Esophagus muscularis mucosa (tissue), 4 donors: ENCODE data around the gene CENPO. TPM values are rescaled to one million over a fixed set of nuclear protein-coding genes. Genes with fewer than 3 reads are reported as not detected.

Source experiments
- DNase-seq: peaks from one replicate; pipeline ENCODE4 v3.0.0-alpha.2; 2017; ENCODE audit errors: extremely low spot score
- H3K27ac ChIP-seq, 4 donors: fragments of 200-600 bp; sonication (generic); replicated peaks in 1 of 4; 1 replicate in 3 of 4; 2 replicates in 1 of 4; pipeline ENCODE4 v1.5.1; 2016 to 2019; ENCODE audit warnings: mild to moderate bottlenecking in 1 of 4
- H3K27me3 ChIP-seq, 4 donors: fragments of 200-600 bp; sonication (generic); one replicate each; pipeline versions ENCODE4 v1.5.1 to v1.6.0; 2016 to 2019
- H3K36me3 ChIP-seq, 4 donors: fragments of 200-600 bp; sonication (generic); one replicate each; pipeline ENCODE4 v1.5.1; 2016 to 2019
- H3K4me1 ChIP-seq, 4 donors: fragments of 200-600 bp; sonication (generic); one replicate each; pipeline ENCODE4 v1.5.1; 2016 to 2019
- H3K4me3 ChIP-seq, 4 donors: fragments of 200-600 bp; sonication (generic); 1 replicate in 2 of 4; 2 replicates in 2 of 4; pipeline ENCODE4 v1.5.1; 2016 to 2019; ENCODE audit warnings: mild to moderate bottlenecking in 4 of 4, moderate library complexity in 1 of 4
- H3K9me3 ChIP-seq, 4 donors: fragments of 200-600 bp; sonication (generic); 1 replicate in 3 of 4; 2 replicates in 1 of 4; pipeline ENCODE4 v1.5.1; 2016 to 2019
- EP300 ChIP-seq: sonication (generic); formaldehyde crosslinking; IDR thresholded peaks from one replicate; pipeline ENCODE4 v1.6.1; 2017; ENCODE audit warnings: antibody characterized with exemption
- POLR2A ChIP-seq: fragments of 450-650 bp; IDR thresholded peaks from one replicate; pipeline ENCODE4 v1.6.1; 2017; ENCODE audit warnings: antibody characterized with exemption, moderate library complexity, mild to moderate bottlenecking, low read depth
- POLR2AphosphoS5 ChIP-seq, 2 donors: sonication (generic); formaldehyde crosslinking; IDR thresholded peaks; one replicate each; pipeline ENCODE4 v1.6.1; 2017; ENCODE audit warnings: antibody characterized with exemption in 2 of 2
- WGBS: methylation state at CpG from one replicate; pipeline ENCODE4 v1.1.5; 2018; 5-methylcytosine and 5-hydroxymethylcytosine counted together
- intact Hi-C: fragments of 100-400 bp; cut with DNase I; formaldehyde crosslinking; loops from one replicate; pipeline ENCODE4 v1.15.1; 2023
- total RNA-seq, 4 donors: library from RNA; depleted of rRNA; stranded (reverse); fragments of >200 nt; gene quantifications; one replicate each; pipeline versions ENCODE4 v1.1.0 to v1.2.1, GENCODE V29; 2016
- TF ChIP-seq, protein P1 (sequence below), 3 experiments: fragments of 200-600 bp in 2 of 3; fragments of 450-650 bp in 1 of 3; sonication (generic) in 2 of 3; IDR thresholded peaks; one replicate each; pipeline ENCODE4 v1.5.1; 2017 to 2019; ENCODE audit warnings: antibody characterized with exemption in 3 of 3, mild to moderate bottlenecking in 2 of 3, moderate library complexity in 1 of 3

Gene CENPO
- total RNA-seq, 4 donors from 2014 or later: 1.2 to 2.7 (median 1.4) TPM

DNA sequence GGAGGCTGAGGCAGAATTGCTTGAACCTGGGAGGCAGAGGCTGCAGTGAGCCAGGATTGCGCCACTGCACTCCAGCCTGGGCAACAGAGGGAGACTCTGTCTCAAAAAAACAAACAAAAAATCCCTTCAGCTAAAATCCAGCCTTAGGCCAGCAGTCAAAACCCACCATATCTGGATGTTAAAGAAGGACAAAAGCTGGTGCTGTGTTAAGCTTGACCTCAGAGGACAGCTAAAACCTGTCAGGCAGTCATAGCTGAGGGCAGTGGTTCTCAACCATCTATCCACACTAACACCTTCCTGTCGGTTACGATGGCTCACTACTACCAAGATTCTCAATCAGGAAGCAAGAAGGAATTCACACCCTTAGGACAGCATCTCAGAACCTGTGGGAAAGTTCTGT, 9.6 kb upstream of the CENPO start:
- Histone ChIP-seq H3K9me3 (no peaks in the 10 kb centered on the region), H3K4me3 (no peak overlapping the region), H3K4me1 (peaks cover 0 to 1% (median under 1%) of the 10 kb centered on the region in 4 donors), H3K27me3 (no peaks in the 10 kb centered on the region), H3K36me3 (no peaks in the 10 kb centered on the region), H3K27ac (no peak overlapping the region)
- no peak for DNase-seq
- intact Hi-C loops: no loop called here
- 87% methylated on average over 3 of the region's 3 CpGs for WGBS
- TF ChIP-seq EP300 (no peak), POLR2A (no peak), POLR2AphosphoS5 (IDR thresholded peaks at IDR 0.05) (no peak)
- TF ChIP-seq, protein P1, sequence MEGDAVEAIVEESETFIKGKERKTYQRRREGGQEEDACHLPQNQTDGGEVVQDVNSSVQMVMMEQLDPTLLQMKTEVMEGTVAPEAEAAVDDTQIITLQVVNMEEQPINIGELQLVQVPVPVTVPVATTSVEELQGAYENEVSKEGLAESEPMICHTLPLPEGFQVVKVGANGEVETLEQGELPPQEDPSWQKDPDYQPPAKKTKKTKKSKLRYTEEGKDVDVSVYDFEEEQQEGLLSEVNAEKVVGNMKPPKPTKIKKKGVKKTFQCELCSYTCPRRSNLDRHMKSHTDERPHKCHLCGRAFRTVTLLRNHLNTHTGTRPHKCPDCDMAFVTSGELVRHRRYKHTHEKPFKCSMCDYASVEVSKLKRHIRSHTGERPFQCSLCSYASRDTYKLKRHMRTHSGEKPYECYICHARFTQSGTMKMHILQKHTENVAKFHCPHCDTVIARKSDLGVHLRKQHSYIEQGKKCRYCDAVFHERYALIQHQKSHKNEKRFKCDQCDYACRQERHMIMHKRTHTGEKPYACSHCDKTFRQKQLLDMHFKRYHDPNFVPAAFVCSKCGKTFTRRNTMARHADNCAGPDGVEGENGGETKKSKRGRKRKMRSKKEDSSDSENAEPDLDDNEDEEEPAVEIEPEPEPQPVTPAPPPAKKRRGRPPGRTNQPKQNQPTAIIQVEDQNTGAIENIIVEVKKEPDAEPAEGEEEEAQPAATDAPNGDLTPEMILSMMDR (IDR thresholded peaks at IDR 0.05): no peak

DNA sequence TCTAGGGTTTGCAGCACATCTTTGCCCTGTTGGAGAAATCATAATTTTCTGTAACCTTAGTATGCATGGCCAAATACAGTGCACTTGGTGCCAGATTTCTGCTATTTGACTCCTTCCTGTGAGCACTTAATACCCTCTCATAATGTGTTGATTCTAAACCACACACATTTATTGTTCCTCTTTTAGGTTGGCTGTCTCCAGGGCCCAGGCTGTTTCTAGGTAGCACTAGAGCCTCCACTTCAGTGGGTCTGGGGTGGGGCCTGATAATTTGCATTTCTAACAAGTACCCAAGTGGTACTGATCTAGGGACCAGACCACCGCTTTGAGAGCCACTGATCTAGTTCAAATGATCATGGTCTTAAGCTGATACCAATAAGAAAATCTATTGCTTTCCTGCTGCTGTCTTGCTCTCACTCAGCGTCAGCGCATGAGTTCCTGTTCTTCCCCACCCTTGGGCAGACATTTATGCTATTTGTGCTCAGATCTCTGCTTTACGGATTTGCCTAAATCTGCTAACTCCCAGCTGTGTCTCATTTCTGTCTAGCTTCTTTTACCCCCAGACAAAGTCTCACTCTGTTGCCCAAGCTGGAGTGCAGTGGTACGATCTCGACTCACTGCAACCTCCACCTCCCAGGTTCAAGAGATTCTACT, 7.4 kb upstream of the CENPO start:
- no peak for TF ChIP-seq POLR2AphosphoS5 (IDR thresholded peaks at IDR 0.05)
- TF ChIP-seq, protein P1 (IDR thresholded peaks at IDR 0.05): no peak
- TF ChIP-seq EP300: no peak
- Histone ChIP-seq H3K4me1 (peaks cover 0 to 11% (median 9%) of the 10 kb centered on the region in 4 donors), H3K36me3 (no peaks in the 10 kb centered on the region), H3K9me3 (no peaks in the 10 kb centered on the region), H3K27ac (no peak overlapping the region), H3K27me3 (no peaks in the 10 kb centered on the region), H3K4me3 (no peak overlapping the region)
- no peak for DNase-seq
- intact Hi-C loops: no loop called here
- 95% methylated on average over 6 of the region's 6 CpGs for WGBS

DNA sequence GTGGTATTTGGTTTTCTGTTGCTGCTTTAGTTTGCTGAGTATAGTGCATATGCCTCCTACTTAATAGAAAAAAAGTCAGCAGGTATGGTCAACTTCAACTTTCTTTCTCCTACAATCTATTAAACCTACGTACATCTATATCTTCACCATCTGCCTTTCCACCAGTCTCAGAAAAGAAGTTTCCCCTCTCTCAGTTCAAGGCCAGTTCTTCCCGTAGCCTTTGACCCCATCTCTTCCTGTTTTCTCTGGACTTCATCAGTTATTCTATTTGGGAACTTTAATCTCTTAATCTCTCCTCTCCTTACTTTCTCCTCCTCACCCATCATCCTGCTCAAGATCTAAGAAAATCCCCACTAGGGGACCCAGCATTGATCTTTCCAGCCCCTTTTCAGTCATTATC, 5.7 kb upstream of the CENPO start:
- TF ChIP-seq, protein P1 (IDR thresholded peaks at IDR 0.05): no peak
- no peak for TF ChIP-seq POLR2AphosphoS5 (IDR thresholded peaks at IDR 0.05)
- TF ChIP-seq EP300: no peak
- TF ChIP-seq POLR2A: no peak
- Histone ChIP-seq H3K27ac (no peak overlapping the region), H3K4me3 (no peak overlapping the region), H3K4me1 (peaks cover 5 to 19% (median 15%) of the 10 kb centered on the region in 4 donors), H3K36me3 (no peaks in the 10 kb centered on the region), H3K9me3 (no peaks in the 10 kb centered on the region), H3K27me3 (no peaks in the 10 kb centered on the region)
- intact Hi-C loops: no loop called here
- WGBS: 84% methylated on average over 2 of the region's 2 CpGs
- DNase-seq: no peak

DNA sequence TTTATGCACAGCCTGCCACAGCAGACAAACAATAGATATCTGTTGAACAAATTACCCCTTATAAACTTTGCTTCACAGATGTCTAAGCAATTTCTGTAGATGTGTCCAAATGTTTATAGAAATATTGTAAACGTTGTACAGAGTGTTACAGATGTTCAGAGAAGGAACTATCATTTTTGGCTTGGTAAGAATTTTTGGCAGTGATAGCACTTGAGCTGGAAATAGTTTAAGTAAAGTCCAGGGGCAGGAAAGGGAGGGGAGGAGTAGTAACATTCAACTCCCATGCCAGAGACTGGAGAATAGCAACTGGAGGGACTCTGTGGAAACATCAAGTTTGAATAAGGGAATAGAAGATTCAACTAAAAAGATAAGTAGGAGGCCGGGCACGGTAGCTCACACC, 4.4 kb upstream of the CENPO start:
- no peak for TF ChIP-seq EP300
- TF ChIP-seq, protein P1 (IDR thresholded peaks at IDR 0.05): no peak
- TF ChIP-seq POLR2A: no peak
- TF ChIP-seq POLR2AphosphoS5 (IDR thresholded peaks at IDR 0.05): no peak
- WGBS: 50% methylated on average over 3 of the region's 3 CpGs

DNA sequence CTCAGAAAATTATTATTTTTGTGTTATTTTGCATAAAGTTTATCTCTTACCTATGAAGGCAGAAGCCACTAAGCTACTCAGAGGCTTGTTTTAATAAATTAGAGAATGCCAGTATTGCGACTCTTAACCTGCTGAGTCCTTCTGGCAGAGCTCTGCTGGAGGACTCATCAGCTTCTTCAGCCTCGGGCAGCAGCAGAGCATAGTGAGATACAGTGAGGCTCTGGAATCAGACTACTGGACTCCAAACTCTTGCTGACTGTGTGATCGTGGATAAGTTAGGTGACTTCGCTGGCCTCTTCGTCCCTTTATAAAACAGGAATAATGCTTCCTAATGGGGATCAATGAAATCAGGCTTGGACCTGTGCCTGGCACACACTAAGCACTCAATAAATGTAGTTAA, 1.8 kb upstream of the CENPO start:
- WGBS: 95% methylated on average over 5 of the region's 5 CpGs
- H3K4me3 ChIP-seq: no peak overlapping the region
- H3K4me1 ChIP-seq: peaks cover 12 to 31% (median 24%) of the 10 kb centered on the region in 4 donors
- no peak overlapping the region for H3K27ac ChIP-seq
- no peaks in the 10 kb centered on the region for H3K9me3 ChIP-seq
- TF ChIP-seq EP300: no peak
- TF ChIP-seq, protein P1 (IDR thresholded peaks at IDR 0.05): no peak
- TF ChIP-seq POLR2AphosphoS5 (IDR thresholded peaks at IDR 0.05): no peak
- no peak for TF ChIP-seq POLR2A
- no peak for DNase-seq
- intact Hi-C loops: loop anchor here (5.0 kb wide), 1 partner anchor 299 kb away; the partner anchor contains the start of gene NCOA1
- no peaks in the 10 kb centered on the region for H3K36me3 ChIP-seq
- H3K27me3 ChIP-seq: no peaks in the 10 kb centered on the region

More for the DNA sequence above, 4.4 kb upstream of the CENPO start:
- H3K36me3 ChIP-seq: no peaks in the 10 kb centered on the region
- no peak for DNase-seq
- no peak overlapping the region for H3K27ac ChIP-seq
- peaks cover 10 to 26% (median 21%) of the 10 kb centered on the region in 4 donors for H3K4me1 ChIP-seq
- no peaks in the 10 kb centered on the region for H3K9me3 ChIP-seq
- H3K27me3 ChIP-seq: no peaks in the 10 kb centered on the region
- intact Hi-C loops: no loop called here
- no peak overlapping the region for H3K4me3 ChIP-seq
